Transverse colon (tissue), 4 donors: Measurements from ENCODE around the gene POU3F3. TPM values are rescaled to one million over a fixed set of nuclear protein-coding genes. Genes with fewer than 3 reads are reported as not detected.

ENCODE experiments used
- DNase-seq: peaks from one replicate; pipeline ENCODE4 v3.0.0-alpha.2; 2019
- H3K27ac ChIP-seq, 4 donors: fragments of 200-600 bp; sonication (generic); 2 replicates each; pipeline ENCODE4 v1.5.1; 2016 to 2018; ENCODE audit warnings: inconsistent platforms in 4 of 4
- H3K27me3 ChIP-seq: fragments of 200-600 bp; sonication (generic); 2 replicates; pipeline ENCODE4 v1.5.1; 2017; ENCODE audit warnings: inconsistent platforms
- H3K36me3 ChIP-seq, 4 donors: fragments of 200-600 bp; sonication (generic); 2 replicates each; pipeline ENCODE4 v1.5.1; 2017 to 2019; ENCODE audit warnings: inconsistent platforms in 4 of 4
- H3K4me1 ChIP-seq, 4 donors: fragments of 200-600 bp; sonication (generic); 2 replicates each; pipeline ENCODE4 v1.5.1; 2017 to 2020; ENCODE audit warnings: inconsistent platforms in 4 of 4
- H3K4me3 ChIP-seq, 4 donors: fragments of 200-600 bp; sonication (generic); 1 replicate in 1 of 4; 2 replicates in 3 of 4; pipeline versions ENCODE4 v1.5.1 to v1.6.1; 2017 to 2019; ENCODE audit warnings: inconsistent platforms in 4 of 4
- H3K9me3 ChIP-seq, 2 donors: fragments of 200-600 bp; sonication (generic); 2 replicates each; pipeline ENCODE4 v1.5.1; 2017 to 2019; ENCODE audit warnings: inconsistent platforms in 2 of 2
- EP300 ChIP-seq: sonication (generic); formaldehyde crosslinking; IDR thresholded peaks from one replicate; pipeline ENCODE4 v1.6.1; 2017; ENCODE audit warnings: antibody characterized with exemption, low read depth
- POLR2A ChIP-seq: fragments of 450-650 bp; IDR thresholded peaks from one replicate; pipeline ENCODE4 v1.6.1; 2016; ENCODE audit warnings: antibody characterized with exemption, mild to moderate bottlenecking, moderate library complexity
- POLR2AphosphoS5 ChIP-seq, 3 donors: sonication (generic); formaldehyde crosslinking; IDR thresholded peaks; one replicate each; pipeline ENCODE4 v1.6.1; 2016; ENCODE audit warnings: antibody characterized with exemption in 3 of 3
- WGBS, 2 donors: methylation state at CpG; one replicate each; pipeline ENCODE4 v1.1.5; 2018; ENCODE audit warnings: low coverage in 1 of 2; 5-methylcytosine and 5-hydroxymethylcytosine counted together
- in situ Hi-C, 4 donors: fragments of 200-750 bp; cut with MboI; loops; one replicate each; pipeline versions ENCODE4 v1.15.0 to v1.15.1; 2017; ENCODE audit warnings: low sequenced_read_pairs in 3 of 4, low pct_ligation_motif_present in 1 of 4, low pct_unique_long_range_greater_than_20kb in 1 of 4
- intact Hi-C: fragments of 100-400 bp; cut with DNase I; formaldehyde crosslinking; loops from one replicate; pipeline ENCODE4 v1.15.1; 2023; ENCODE audit warnings: low total_unique reads
- total RNA-seq, 4 donors: library from RNA; depleted of rRNA; stranded (reverse); fragments of >200 nt; gene quantifications; one replicate each; pipeline ENCODE4 v1.1.0, GENCODE V29; 2016
- TF ChIP-seq, protein P1 (sequence below), 5 experiments: fragments of 200-600 bp in 3 of 5; fragments of 450-650 bp in 2 of 5; sonication (generic) in 3 of 5; IDR thresholded peaks; 1 replicate in 2 of 5; 2 replicates in 3 of 5; pipeline ENCODE4 v1.5.1; 2016 to 2017; ENCODE audit warnings: antibody characterized with exemption in 5 of 5, inconsistent platforms in 3 of 5, mild to moderate bottlenecking in 2 of 5, moderate library complexity in 1 of 5

The POU3F3 gene
- total RNA-seq, 4 donors from 2014 or later = 0.14 to 0.32 TPM; not detected in 2

DNA sequence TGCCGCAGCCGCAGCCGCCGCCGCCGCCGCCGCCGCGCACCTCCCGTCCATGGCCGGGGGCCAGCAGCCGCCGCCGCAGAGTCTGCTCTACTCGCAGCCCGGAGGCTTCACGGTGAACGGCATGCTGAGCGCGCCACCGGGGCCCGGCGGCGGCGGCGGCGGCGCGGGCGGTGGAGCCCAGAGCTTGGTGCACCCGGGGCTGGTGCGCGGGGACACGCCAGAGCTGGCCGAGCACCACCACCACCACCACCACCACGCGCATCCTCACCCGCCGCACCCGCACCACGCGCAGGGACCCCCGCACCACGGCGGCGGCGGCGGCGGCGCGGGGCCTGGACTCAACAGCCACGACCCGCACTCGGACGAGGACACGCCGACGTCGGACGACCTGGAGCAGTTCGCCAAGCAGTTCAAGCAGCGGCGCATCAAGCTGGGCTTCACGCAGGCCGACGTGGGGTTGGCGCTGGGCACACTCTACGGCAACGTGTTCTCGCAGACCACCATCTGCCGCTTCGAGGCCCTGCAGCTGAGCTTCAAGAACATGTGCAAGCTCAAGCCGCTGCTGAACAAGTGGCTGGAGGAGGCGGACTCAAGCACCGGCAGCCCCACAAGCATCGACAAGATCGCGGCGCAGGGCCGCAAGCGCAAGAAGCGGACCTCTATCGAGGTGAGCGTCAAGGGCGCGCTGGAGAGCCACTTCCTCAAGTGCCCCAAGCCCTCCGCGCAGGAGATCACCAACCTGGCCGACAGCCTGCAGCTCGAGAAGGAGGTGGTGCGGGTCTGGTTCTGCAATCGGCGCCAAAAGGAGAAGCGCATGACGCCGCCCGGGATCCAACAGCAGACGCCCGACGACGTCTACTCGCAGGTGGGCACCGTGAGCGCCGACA, 2.4 kb downstream of the POU3F3 start:
- DNase-seq = no peak
- no peak overlapping the region for H3K27ac ChIP-seq
- in situ Hi-C loops = no loop called here
- intact Hi-C loops = no loop called here
- H3K36me3 ChIP-seq = no peaks in the 10 kb centered on the region
- TF ChIP-seq POLR2A = no peak
- no peak for TF ChIP-seq POLR2AphosphoS5 (IDR thresholded peaks at IDR 0.05)
- no peak for TF ChIP-seq EP300
- TF ChIP-seq, protein P1, sequence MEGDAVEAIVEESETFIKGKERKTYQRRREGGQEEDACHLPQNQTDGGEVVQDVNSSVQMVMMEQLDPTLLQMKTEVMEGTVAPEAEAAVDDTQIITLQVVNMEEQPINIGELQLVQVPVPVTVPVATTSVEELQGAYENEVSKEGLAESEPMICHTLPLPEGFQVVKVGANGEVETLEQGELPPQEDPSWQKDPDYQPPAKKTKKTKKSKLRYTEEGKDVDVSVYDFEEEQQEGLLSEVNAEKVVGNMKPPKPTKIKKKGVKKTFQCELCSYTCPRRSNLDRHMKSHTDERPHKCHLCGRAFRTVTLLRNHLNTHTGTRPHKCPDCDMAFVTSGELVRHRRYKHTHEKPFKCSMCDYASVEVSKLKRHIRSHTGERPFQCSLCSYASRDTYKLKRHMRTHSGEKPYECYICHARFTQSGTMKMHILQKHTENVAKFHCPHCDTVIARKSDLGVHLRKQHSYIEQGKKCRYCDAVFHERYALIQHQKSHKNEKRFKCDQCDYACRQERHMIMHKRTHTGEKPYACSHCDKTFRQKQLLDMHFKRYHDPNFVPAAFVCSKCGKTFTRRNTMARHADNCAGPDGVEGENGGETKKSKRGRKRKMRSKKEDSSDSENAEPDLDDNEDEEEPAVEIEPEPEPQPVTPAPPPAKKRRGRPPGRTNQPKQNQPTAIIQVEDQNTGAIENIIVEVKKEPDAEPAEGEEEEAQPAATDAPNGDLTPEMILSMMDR (IDR thresholded peaks at IDR 0.05) = no peak
- H3K4me1 ChIP-seq = peaks cover 15 to 45% (median 39%) of the 10 kb centered on the region in 4 donors
- peak overlapping the region in 1 of 4 donors; percentile 6 for H3K4me3 ChIP-seq
- WGBS, 2 donors = 14% methylated on average over 90 of the region's 106 CpGs; no CpG with 5 or more reads in 1 of the 2 donors
- peaks cover 92% of the 10 kb centered on the region for H3K27me3 ChIP-seq
- no peaks in the 10 kb centered on the region for H3K9me3 ChIP-seq

DNA sequence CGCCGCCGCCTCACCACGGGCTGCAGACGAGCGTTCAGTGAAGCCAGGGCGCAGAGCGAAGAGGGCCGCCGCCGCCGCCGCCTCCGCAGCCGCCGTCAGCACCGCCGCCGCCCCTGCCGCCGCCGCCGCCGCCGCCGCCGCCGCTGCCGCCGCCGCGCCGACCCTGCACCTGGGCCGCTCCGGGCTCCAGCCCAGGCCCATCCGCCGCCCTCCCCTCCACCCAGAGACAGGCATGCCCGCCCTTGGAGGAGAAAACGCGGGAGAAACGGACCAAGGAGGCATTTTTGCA, 3.0 kb downstream of the POU3F3 start:
- in situ Hi-C loops = no loop called here
- no peak overlapping the region for H3K27ac ChIP-seq
- intact Hi-C loops = no loop called here
- no peaks in the 10 kb centered on the region for H3K36me3 ChIP-seq
- peaks cover 15 to 46% (median 38%) of the 10 kb centered on the region in 4 donors for H3K4me1 ChIP-seq
- H3K27me3 ChIP-seq = peaks cover 92% of the 10 kb centered on the region
- no peaks in the 10 kb centered on the region for H3K9me3 ChIP-seq
- DNase-seq = no peak
- 13% methylated on average over 29 of the region's 41 CpGs; no CpG with 5 or more reads in 1 of the 2 donors for WGBS, 2 donors
- H3K4me3 ChIP-seq = peak overlapping the region in 1 of 4 donors; percentile 29
- TF ChIP-seq, protein P1 (IDR thresholded peaks at IDR 0.05) = no peak
- no peak for TF ChIP-seq POLR2A
- no peak for TF ChIP-seq EP300
- no peak for TF ChIP-seq POLR2AphosphoS5 (IDR thresholded peaks at IDR 0.05)

DNA sequence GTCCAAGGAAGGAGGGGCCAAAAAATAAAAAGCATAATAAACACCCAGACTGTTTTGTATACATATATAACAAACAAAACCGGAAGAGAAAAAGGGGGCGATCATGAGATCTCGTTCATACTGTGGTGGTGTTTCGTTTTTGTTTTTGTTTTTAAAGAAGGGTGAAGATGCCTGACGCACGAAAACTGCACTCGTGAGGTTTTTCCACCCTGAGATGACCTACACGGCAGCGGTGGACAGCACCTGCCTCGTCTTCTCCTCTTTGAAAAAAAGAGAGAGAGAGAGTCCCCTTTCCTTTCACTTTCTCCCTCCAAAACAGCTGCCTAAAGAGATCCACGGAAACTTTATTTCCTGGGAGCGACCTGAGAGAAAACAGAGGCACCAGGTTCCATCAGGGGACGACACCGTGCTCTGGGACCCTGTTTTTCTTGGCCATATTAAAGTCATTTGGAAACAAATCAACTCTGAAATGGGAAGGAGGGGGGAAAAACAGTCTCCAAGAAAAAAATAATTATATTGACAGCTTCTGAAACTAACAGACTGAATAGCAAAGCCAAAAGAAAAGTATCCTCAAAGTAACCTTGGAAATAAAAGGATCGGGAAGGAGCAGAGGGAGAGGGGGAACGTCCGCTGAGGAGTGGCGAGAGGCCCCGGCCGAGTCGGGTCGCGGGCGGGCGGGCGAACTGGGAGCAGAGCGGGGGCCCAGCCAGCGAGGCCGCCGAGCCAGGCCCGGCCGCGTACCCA, 3.5 kb downstream of the POU3F3 start:
- no peak for DNase-seq
- intact Hi-C loops (no loop called here), in situ Hi-C loops (no loop called here)
- peaks cover 10 to 46% (median 38%) of the 10 kb centered on the region in 4 donors for H3K4me1 ChIP-seq
- H3K27me3 ChIP-seq = peaks cover 92% of the 10 kb centered on the region
- peak overlapping the region in 1 of 4 donors; percentile 29 for H3K4me3 ChIP-seq
- no peak for TF ChIP-seq EP300
- no peaks in the 10 kb centered on the region for H3K9me3 ChIP-seq
- H3K36me3 ChIP-seq = no peaks in the 10 kb centered on the region
- H3K27ac ChIP-seq = no peak overlapping the region
- WGBS, 2 donors = 8 to 17% methylated on average over 16 to 33 of the region's 33 CpGs

DNA sequence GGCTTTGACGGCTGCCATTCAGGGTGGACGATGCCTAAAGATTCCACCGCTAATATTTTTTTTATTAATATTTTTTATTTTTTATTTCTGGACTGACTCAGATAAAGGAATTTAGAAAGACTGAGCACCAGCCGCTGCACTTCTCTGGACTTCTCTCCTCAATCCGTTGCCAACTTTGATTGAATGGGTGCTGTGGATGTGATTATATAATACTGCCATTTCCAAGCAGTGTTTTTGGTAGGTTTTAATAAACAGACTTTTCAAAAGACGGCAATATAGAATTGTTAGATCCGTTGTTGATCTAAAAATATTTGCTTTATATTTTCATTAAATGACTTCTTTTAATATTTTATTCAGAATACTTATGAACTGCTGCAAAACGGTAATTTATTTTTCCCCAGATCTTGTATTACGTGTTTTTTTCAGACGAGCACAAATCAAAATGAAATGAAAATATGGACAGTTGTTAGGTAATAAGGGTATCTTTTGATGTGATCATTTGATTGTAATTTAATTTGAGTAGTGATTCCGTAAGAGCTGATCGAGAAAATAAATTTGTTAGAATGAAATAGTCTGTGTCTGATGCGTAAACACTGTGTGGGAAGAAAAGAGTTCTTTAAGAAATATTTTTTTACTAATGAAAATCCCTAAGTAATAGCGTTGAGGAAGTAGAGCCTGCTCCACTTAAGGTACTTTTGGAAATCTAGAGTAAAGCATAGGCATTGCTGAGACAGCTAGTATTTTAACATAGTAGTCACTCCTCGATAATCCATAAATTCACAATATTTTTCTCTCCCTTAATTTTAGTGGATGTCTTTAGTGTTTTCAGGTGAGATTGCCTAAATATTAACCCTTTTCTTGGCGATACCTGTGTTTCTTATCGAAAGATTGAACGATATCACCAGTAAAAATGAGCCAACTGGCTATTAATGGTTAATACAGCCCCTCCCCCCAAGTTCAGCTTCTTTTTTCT, 4.4 kb downstream of the POU3F3 start:
- Histone ChIP-seq H3K27me3 (peaks cover 92% of the 10 kb centered on the region), H3K9me3 (no peaks in the 10 kb centered on the region), H3K4me1 (peaks cover 8 to 39% (median 32%) of the 10 kb centered on the region in 4 donors), H3K4me3 (no peak overlapping the region), H3K27ac (no peak overlapping the region), H3K36me3 (no peaks in the 10 kb centered on the region)
- intact Hi-C loops (no loop called here), in situ Hi-C loops (no loop called here)
- TF ChIP-seq, protein P1 (IDR thresholded peaks at IDR 0.05) = no peak
- TF ChIP-seq POLR2A (no peak), EP300 (no peak), POLR2AphosphoS5 (IDR thresholded peaks at IDR 0.05) (peak in 2 of 3 donors; percentile 25 to 29)
- 18 to 20% methylated on average over 18 of the region's 18 CpGs for WGBS, 2 donors
- DNase-seq = no peak
